Activated naive CD8-positive, alpha-beta T cell treated with anti-CD3 and anti-CD28 coated beads, Interleukin-2, amount 50 U/mL, for 16 hours (primary cell): ENCODE data around the gene ARRDC2.

ENCODE experiments used
- DNase-seq: peaks from one replicate; pipeline ENCODE4 v3.0.0-alpha.2; 2020; ENCODE audit warnings: low read depth, low spot score

ARRDC2 gene

DNA sequence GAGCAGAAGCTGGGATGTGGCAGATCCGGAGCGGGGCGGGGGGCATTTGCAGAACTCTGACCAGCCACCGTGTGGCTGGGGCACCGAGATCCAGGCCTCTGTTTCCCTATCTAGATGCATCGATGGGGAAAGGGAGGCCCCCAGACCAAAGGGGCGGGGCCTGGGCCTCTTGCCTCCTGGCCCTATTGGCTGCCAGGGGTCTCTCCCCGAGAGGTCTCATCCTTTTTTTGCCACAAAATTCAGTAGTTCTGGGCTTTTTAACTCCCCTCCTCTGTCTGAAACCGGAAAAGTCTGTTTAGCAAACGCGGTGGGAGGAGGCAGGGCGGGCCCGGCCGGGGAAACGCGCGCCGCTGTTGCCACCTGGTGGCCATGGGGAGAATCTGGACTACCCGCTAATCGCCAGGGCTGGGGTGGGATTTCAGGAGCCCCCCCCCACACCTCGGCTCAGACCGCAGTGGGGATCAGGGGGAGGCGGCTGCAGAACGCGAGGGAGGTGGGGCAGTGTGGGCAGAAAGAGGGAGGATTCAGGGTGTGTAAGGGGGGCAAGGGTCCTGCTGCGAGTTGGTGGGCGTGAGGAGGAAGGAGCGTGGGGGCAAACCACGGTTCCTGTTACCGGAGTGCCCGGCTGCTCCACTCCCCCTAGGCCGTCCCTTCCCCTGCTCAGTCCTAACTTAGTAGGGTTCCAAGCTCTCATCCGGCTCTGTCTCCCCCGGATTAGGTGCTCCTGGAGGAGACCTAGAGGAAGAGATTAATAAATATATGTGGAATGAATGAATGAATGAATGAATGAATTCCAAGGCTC lies 50.4 kb downstream of the ARRDC2 start:
- DNase-seq: peak; percentile 65

DNA sequence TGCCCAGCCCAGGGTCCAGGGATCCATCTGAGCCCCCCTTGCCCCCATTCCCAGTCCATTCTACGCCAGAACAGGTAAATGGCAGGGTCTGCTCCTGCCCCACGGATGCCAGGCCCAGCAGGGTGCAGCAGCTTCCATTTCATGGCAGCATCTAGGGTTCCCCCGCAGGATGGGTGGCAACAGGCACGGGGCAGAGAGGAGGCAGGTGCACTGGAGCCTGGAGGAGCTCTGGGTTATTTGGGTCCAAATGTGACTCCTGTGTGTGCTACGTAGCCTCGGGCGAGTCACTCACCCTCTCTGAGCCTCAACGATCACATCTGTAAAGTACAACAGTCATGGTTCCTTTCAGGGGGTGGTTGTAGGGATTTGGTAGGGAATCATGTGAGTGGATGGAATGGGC lies 51.3 kb downstream of the ARRDC2 start:
- no peak for DNase-seq

GRCh38 chr19:18059902-18060301 lies 51.9 kb downstream of the ARRDC2 start:
- no peak for DNase-seq

DNA sequence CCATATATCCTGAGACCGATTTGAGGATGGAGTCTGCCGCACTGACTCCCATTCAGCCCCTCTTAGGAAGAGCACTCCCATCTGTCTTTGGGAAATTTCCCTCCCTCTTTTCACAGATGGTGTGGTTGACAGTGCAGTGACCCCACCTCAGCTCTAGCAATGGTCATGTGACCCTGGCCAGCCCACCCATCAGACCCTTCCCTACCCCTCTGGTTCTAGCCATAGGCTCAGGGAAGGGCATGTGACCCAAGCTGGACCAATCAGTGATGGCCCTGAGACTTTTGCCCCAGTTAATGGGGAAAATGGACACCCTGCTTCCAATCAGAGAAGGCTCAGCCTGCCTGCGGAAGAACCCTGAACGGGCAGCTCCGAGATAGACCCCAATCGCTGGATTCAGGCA lies 52.5 kb downstream of the ARRDC2 start:
- DNase-seq: no peak

GRCh38 chr19:18062028-18062427 lies 54.1 kb downstream of the ARRDC2 start:
- DNase-seq: no peak

- no peak for DNase-seq
Observed at GRCh38 chr19:18063463-18063862, 55.5 kb downstream of the ARRDC2 start.
